GM23338 (cell line): ENCODE results near the gene IARS2. TPM values are rescaled to one million over a fixed set of nuclear protein-coding genes. Genes with fewer than 3 reads are reported as not detected.

ENCODE experiments used
- ATAC-seq: fragments of 200-7000 bp; cut with Tn5 transposase; 3 replicates; pipeline ENCODE4 v1.9.1; 2020
- DNase-seq: peaks from one replicate; pipeline ENCODE4 v3.0.0-alpha.2; 2015; ENCODE audit warnings: low spot score
- H2AFZ ChIP-seq: fragments of 200-600 bp; sonication (generic); 2 replicates; pipeline ENCODE4 v1.8.0; 2016; ENCODE audit warnings: antibody characterized with exemption, mild to moderate bottlenecking, moderate library complexity
- H3F3A ChIP-seq: fragments of 200-600 bp; sonication (generic); replicated peaks from 2 replicates; pipeline ENCODE4 v1.8.0; 2017; ENCODE audit warnings: antibody characterized with exemption, mixed run types, low read depth
- H3K27ac ChIP-seq: fragments of 200-600 bp; sonication (generic); 2 replicates; pipeline ENCODE4 v1.6.1; 2016; ENCODE audit warnings: low read depth
- H3K27me3 ChIP-seq: fragments of 200-600 bp; sonication (generic); 2 replicates; pipeline ENCODE4 v1.8.0; 2016; ENCODE audit warnings: mild to moderate bottlenecking, mixed run types, moderate library complexity; ENCODE audit not compliant: insufficient read depth
- H3K36me3 ChIP-seq: fragments of 200-600 bp; sonication (generic); 2 replicates; pipeline ENCODE4 v1.8.0; 2016; ENCODE audit warnings: mild to moderate bottlenecking; ENCODE audit not compliant: insufficient read depth
- H3K4me1 ChIP-seq: fragments of 200-600 bp; sonication (generic); 2 replicates; pipeline ENCODE4 v1.8.0; 2016; ENCODE audit warnings: mild to moderate bottlenecking, moderate library complexity; ENCODE audit not compliant: insufficient read depth
- H3K4me2 ChIP-seq: fragments of 200-600 bp; sonication (generic); 2 replicates; pipeline ENCODE4 v1.7.1; 2017; ENCODE audit warnings: mixed run types
- H3K4me3 ChIP-seq: fragments of 200-600 bp; sonication (generic); 2 replicates; pipeline ENCODE4 v1.6.1; 2016; ENCODE audit warnings: mixed run types
- H3K79me2 ChIP-seq: fragments of 200-600 bp; sonication (generic); replicated peaks from 2 replicates; pipeline ENCODE4 v1.8.0; 2017; ENCODE audit warnings: mild to moderate bottlenecking; ENCODE audit not compliant: insufficient read depth
- H3K9me2 ChIP-seq: fragments of 200-600 bp; sonication (generic); 2 replicates; pipeline ENCODE4 v1.8.0; 2017; ENCODE audit not compliant: insufficient read depth
- H4K20me1 ChIP-seq: fragments of 200-600 bp; sonication (generic); replicated peaks from 2 replicates; pipeline ENCODE4 v1.8.0; 2017; ENCODE audit warnings: mild to moderate bottlenecking; ENCODE audit not compliant: insufficient read depth
- H3K27ac Mint-ChIP-seq: 2 replicates; pipeline ENCODE4 v1.8.0; 2020; ENCODE audit warnings: inconsistent platforms, mild to moderate bottlenecking, moderate library complexity, mixed read lengths
- H3K27me3 Mint-ChIP-seq: 3 replicates; pipeline ENCODE4 v1.8.0; 2022; ENCODE audit warnings: low read depth, mild to moderate bottlenecking, moderate library complexity, mixed read lengths, inconsistent platforms; ENCODE audit not compliant: insufficient read depth, poor library complexity
- H3K36me3 Mint-ChIP-seq: 3 replicates; pipeline ENCODE4 v1.8.0; 2021; ENCODE audit warnings: low read depth, mild to moderate bottlenecking, inconsistent platforms, moderate library complexity, mixed read lengths
- H3K4me1 Mint-ChIP-seq: 3 replicates; pipeline ENCODE4 v1.8.0; 2020; ENCODE audit warnings: mild to moderate bottlenecking, inconsistent platforms, mixed read lengths
- H3K4me3 Mint-ChIP-seq: 3 replicates; pipeline ENCODE4 v1.8.0; 2021; ENCODE audit warnings: moderate library complexity, mild to moderate bottlenecking, inconsistent platforms, mixed read lengths
- H3K9me3 Mint-ChIP-seq: 3 replicates; pipeline ENCODE4 v1.8.0; 2020; ENCODE audit warnings: moderate library complexity, mild to moderate bottlenecking, inconsistent platforms, mixed read lengths
- CREB1 ChIP-seq: fragments of 250-450 bp; sonication (Bioruptor Pico); IDR thresholded peaks from 2 replicates; pipeline ENCODE4 v1.5.0; 2020; ENCODE audit warnings: low read depth, mild to moderate bottlenecking, moderate library complexity
- EZH2 ChIP-seq: fragments of 200-600 bp; sonication (generic); IDR thresholded peaks from one replicate; pipeline ENCODE4 v1.8.0; 2017; ENCODE audit warnings: antibody characterized with exemption, mild to moderate bottlenecking, low read depth; ENCODE audit not compliant: unreplicated experiment
- EZH2phosphoT487 ChIP-seq: fragments of 200-600 bp; sonication (generic); IDR thresholded peaks from one replicate; pipeline ENCODE4 v1.8.1; 2018; ENCODE audit warnings: antibody characterized with exemption; ENCODE audit not compliant: unreplicated experiment
- JUNB ChIP-seq: IDR thresholded peaks from one replicate; pipeline ENCODE4 v1.6.1; 2016; ENCODE audit warnings: antibody characterized with exemption; ENCODE audit not compliant: unreplicated experiment
- NANOG ChIP-seq: IDR thresholded peaks from 2 replicates; pipeline ENCODE4 v1.6.1; 2016; ENCODE audit warnings: antibody characterized with exemption, borderline replicate concordance
- POLR2AphosphoS5 ChIP-seq: IDR thresholded peaks from 2 replicates; pipeline ENCODE4 v1.6.1; 2016; ENCODE audit warnings: antibody characterized with exemption, low read depth
- STAT1 ChIP-seq: IDR thresholded peaks from one replicate; pipeline ENCODE4 v1.6.1; 2016; ENCODE audit warnings: antibody characterized with exemption; ENCODE audit not compliant: unreplicated experiment
- ZNF114 ChIP-seq: fragments of 250-450 bp; sonication (Bioruptor Pico); IDR thresholded peaks from 2 replicates; pipeline ENCODE4 v1.5.0; 2020; ENCODE audit warnings: mild to moderate bottlenecking, moderate library complexity
- ZNF331 ChIP-seq: fragments of 250-450 bp; sonication (Bioruptor Pico); IDR thresholded peaks from 2 replicates; pipeline ENCODE4 v1.5.0; 2020; ENCODE audit warnings: low read depth, mild to moderate bottlenecking, moderate library complexity
- polyA plus RNA-seq: library from polyadenylated mRNA; unstranded; fragments of >200 nt; fragmentation: Nextera tagmentation; extraction: Ambion mirVana; gene quantifications from 2 replicates; pipeline ENCODE4 v1.2.1, GENCODE V29; 2016
- total RNA-seq: library from RNA; depleted of rRNA; stranded (reverse); fragments of >200 nt; shearing (Covaris generic); gene quantifications from 2 replicates; pipeline ENCODE4 v1.2.3, GENCODE V29; 2014
- TF ChIP-seq, protein P1 (sequence below): IDR thresholded peaks from 2 replicates; pipeline ENCODE4 v1.6.1; 2016; ENCODE audit warnings: antibody characterized with exemption
- TF ChIP-seq, protein P2 (sequence below): IDR thresholded peaks from one replicate; pipeline ENCODE4 v1.6.1; 2018; ENCODE audit warnings: antibody characterized with exemption; ENCODE audit not compliant: unreplicated experiment
- TF ChIP-seq, protein P3 (sequence below), 2 experiments: fragments of 200-600 bp in 1 of 2; sonication (generic) in 1 of 2; conservative IDR thresholded peaks; 2 replicates each; pipeline versions ENCODE4 v1.5.1 to v1.6.1; 2016 to 2017; ENCODE audit warnings: antibody characterized with exemption in 2 of 2, low read depth in 2 of 2, mild to moderate bottlenecking in 2 of 2, moderate library complexity in 1 of 2
- TF ChIP-seq, protein P4 (sequence below): fragments of 250-450 bp; sonication (Bioruptor Pico); IDR thresholded peaks from 2 replicates; pipeline ENCODE4 v1.5.0; 2020; ENCODE audit warnings: mild to moderate bottlenecking, moderate library complexity

Gene IARS2
- total and polyA plus RNA-seq, 2 experiments from 2014 or later: 33.3 to 75.6 TPM

DNA sequence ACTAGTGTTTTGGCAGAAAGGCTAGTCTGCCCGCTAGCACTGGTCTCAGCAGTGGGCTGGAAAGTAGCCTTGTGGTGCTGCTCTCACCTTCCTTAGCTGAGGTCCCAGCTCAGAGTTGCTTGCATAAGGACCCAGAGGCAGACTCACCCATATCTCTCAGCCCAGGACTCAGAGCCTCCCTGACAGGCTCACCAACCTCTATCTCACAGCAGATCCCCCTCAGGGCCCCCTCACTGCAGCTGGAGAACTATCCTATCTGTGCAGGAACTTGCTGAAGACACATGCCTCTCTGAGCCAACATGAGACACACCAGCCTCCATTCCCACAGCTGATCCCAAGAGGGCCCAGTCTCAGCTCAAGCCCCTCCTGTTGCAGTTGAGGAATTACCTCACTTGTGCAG lies 82.6 kb downstream of the IARS2 start:
- H4K20me1 ChIP-seq: no peaks in the 10 kb centered on the region
- no peak overlapping the region for H3K4me3 ChIP-seq
- Mint-ChIP-seq H3K4me1 (no peaks in the 10 kb centered on the region), H3K27ac (peak overlapping the region; percentile 63; the same call in 1 of the 2 replicates), H3K9me3 (no peaks in the 10 kb centered on the region), H3K27me3 (peaks cover 2% of the 10 kb centered on the region), H3K4me3 (no peak overlapping the region), H3K36me3 (peaks cover 49% of the 10 kb centered on the region)
- H3K4me2 ChIP-seq: no peak overlapping the region
- DNase-seq: no peak
- peaks cover 5% of the 10 kb centered on the region for H3K36me3 ChIP-seq
- TF ChIP-seq EZH2 (no peak), NANOG (no peak), STAT1 (no peak), POLR2AphosphoS5 (no peak), CREB1 (CRISPR knock-in tag) (no peak), ZNF331 (no peak), ZNF114 (CRISPR knock-in tag) (no peak), JUNB (no peak), EZH2phosphoT487 (no peak)
- TF ChIP-seq, protein P1, sequence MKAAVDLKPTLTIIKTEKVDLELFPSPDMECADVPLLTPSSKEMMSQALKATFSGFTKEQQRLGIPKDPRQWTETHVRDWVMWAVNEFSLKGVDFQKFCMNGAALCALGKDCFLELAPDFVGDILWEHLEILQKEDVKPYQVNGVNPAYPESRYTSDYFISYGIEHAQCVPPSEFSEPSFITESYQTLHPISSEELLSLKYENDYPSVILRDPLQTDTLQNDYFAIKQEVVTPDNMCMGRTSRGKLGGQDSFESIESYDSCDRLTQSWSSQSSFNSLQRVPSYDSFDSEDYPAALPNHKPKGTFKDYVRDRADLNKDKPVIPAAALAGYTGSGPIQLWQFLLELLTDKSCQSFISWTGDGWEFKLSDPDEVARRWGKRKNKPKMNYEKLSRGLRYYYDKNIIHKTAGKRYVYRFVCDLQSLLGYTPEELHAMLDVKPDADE: no peak
- TF ChIP-seq, protein P2, sequence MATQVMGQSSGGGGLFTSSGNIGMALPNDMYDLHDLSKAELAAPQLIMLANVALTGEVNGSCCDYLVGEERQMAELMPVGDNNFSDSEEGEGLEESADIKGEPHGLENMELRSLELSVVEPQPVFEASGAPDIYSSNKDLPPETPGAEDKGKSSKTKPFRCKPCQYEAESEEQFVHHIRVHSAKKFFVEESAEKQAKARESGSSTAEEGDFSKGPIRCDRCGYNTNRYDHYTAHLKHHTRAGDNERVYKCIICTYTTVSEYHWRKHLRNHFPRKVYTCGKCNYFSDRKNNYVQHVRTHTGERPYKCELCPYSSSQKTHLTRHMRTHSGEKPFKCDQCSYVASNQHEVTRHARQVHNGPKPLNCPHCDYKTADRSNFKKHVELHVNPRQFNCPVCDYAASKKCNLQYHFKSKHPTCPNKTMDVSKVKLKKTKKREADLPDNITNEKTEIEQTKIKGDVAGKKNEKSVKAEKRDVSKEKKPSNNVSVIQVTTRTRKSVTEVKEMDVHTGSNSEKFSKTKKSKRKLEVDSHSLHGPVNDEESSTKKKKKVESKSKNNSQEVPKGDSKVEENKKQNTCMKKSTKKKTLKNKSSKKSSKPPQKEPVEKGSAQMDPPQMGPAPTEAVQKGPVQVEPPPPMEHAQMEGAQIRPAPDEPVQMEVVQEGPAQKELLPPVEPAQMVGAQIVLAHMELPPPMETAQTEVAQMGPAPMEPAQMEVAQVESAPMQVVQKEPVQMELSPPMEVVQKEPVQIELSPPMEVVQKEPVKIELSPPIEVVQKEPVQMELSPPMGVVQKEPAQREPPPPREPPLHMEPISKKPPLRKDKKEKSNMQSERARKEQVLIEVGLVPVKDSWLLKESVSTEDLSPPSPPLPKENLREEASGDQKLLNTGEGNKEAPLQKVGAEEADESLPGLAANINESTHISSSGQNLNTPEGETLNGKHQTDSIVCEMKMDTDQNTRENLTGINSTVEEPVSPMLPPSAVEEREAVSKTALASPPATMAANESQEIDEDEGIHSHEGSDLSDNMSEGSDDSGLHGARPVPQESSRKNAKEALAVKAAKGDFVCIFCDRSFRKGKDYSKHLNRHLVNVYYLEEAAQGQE: no peak
- TF ChIP-seq, protein P3, sequence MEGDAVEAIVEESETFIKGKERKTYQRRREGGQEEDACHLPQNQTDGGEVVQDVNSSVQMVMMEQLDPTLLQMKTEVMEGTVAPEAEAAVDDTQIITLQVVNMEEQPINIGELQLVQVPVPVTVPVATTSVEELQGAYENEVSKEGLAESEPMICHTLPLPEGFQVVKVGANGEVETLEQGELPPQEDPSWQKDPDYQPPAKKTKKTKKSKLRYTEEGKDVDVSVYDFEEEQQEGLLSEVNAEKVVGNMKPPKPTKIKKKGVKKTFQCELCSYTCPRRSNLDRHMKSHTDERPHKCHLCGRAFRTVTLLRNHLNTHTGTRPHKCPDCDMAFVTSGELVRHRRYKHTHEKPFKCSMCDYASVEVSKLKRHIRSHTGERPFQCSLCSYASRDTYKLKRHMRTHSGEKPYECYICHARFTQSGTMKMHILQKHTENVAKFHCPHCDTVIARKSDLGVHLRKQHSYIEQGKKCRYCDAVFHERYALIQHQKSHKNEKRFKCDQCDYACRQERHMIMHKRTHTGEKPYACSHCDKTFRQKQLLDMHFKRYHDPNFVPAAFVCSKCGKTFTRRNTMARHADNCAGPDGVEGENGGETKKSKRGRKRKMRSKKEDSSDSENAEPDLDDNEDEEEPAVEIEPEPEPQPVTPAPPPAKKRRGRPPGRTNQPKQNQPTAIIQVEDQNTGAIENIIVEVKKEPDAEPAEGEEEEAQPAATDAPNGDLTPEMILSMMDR (conservative IDR thresholded peaks at IDR 0.05; ENCODE audit: low read depth in 2 of 2): no peak
- TF ChIP-seq, protein P4, sequence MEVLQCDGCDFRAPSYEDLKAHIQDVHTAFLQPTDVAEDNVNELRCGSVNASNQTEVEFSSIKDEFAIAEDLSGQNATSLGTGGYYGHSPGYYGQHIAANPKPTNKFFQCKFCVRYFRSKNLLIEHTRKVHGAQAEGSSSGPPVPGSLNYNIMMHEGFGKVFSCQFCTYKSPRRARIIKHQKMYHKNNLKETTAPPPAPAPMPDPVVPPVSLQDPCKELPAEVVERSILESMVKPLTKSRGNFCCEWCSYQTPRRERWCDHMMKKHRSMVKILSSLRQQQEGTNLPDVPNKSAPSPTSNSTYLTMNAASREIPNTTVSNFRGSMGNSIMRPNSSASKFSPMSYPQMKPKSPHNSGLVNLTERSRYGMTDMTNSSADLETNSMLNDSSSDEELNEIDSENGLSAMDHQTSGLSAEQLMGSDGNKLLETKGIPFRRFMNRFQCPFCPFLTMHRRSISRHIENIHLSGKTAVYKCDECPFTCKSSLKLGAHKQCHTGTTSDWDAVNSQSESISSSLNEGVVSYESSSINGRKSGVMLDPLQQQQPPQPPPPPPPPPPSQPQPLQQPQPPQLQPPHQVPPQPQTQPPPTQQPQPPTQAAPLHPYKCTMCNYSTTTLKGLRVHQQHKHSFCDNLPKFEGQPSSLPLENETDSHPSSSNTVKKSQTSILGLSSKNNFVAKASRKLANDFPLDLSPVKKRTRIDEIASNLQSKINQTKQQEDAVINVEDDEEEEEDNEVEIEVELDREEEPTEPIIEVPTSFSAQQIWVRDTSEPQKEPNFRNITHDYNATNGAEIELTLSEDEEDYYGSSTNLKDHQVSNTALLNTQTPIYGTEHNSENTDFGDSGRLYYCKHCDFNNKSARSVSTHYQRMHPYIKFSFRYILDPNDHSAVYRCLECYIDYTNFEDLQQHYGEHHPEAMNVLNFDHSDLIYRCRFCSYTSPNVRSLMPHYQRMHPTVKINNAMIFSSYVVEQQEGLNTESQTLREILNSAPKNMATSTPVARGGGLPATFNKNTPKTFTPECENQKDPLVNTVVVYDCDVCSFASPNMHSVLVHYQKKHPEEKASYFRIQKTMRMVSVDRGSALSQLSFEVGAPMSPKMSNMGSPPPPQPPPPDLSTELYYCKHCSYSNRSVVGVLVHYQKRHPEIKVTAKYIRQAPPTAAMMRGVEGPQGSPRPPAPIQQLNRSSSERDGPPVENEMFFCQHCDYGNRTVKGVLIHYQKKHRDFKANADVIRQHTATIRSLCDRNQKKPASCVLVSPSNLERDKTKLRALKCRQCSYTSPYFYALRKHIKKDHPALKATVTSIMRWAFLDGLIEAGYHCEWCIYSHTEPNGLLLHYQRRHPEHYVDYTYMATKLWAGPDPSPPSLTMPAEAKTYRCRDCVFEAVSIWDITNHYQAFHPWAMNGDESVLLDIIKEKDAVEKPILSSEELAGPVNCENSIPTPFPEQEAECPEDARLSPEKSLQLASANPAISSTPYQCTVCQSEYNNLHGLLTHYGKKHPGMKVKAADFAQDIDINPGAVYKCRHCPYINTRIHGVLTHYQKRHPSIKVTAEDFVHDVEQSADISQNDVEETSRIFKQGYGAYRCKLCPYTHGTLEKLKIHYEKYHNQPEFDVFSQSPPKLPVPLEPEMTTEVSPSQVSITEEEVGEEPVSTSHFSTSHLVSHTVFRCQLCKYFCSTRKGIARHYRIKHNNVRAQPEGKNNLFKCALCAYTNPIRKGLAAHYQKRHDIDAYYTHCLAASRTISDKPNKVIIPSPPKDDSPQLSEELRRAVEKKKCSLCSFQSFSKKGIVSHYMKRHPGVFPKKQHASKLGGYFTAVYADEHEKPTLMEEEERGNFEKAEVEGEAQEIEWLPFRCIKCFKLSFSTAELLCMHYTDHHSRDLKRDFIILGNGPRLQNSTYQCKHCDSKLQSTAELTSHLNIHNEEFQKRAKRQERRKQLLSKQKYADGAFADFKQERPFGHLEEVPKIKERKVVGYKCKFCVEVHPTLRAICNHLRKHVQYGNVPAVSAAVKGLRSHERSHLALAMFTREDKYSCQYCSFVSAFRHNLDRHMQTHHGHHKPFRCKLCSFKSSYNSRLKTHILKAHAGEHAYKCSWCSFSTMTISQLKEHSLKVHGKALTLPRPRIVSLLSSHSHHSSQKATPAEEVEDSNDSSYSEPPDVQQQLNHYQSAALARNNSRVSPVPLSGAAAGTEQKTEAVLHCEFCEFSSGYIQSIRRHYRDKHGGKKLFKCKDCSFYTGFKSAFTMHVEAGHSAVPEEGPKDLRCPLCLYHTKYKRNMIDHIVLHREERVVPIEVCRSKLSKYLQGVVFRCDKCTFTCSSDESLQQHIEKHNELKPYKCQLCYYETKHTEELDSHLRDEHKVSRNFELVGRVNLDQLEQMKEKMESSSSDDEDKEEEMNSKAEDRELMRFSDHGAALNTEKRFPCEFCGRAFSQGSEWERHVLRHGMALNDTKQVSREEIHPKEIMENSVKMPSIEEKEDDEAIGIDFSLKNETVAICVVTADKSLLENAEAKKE (CRISPR knock-in tag): no peak
- no peak for ATAC-seq
- H3F3A ChIP-seq: no peaks in the 10 kb centered on the region
- no peaks in the 10 kb centered on the region for H3K27me3 ChIP-seq
- no peak overlapping the region for H2AFZ ChIP-seq
- H3K79me2 ChIP-seq: no peaks in the 10 kb centered on the region; the same call in 1 of the 2 replicates
- no peak overlapping the region for H3K27ac ChIP-seq
- no peaks in the 10 kb centered on the region for H3K9me2 ChIP-seq
- no peaks in the 10 kb centered on the region for H3K4me1 ChIP-seq
